Inflammatory macrophage treated with lipopolysaccharide for 1 hour (primary cell): Measurements from ENCODE around the gene SCRT2.

Source experiments
- DNase-seq, 2 donors: peaks; one replicate each; pipeline ENCODE4 v3.0.0-alpha.2; 2020 to 2022

SCRT2 gene

DNA sequence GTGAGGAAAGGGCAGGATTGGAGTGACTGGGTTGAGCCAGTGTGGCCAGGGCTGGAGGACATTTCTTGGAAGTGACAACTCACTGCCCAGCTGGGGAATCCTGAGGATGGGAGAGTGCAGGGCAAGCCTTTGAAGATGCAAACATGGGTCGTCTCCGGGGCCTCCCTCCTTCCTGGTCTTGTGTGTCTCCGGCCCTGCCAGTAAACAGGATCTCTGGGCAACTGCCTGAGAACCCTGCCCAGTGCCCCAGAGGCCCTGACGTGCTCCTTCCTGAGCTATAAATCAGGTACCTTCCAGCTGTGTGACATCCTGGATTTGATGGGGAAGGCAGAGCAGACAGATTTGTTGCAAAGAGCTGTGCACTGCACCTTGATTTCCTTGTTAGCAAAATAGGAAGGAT lies 52.6 kb downstream of the SCRT2 start:
- DNase-seq = no peak

DNA sequence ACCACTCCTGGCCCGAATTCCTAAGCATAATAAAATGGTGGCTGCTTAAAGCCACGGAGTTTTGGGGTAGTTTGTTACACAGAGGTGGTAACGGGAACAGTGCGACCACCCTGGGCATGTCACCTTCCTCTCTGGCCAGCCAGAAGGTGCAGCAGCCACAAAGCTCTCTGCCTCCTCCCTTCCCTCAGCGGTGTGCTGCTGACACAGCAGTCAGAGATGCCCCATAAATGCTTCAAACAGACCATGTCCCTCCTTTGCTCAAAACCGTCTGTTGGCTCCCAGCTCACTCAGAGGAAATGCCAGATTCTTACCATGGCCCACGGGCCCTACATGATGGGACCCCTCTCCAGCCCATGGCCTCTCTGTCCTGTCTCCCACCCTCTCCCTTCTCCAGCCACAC lies 53.4 kb downstream of the SCRT2 start:
- no peak for DNase-seq

DNA sequence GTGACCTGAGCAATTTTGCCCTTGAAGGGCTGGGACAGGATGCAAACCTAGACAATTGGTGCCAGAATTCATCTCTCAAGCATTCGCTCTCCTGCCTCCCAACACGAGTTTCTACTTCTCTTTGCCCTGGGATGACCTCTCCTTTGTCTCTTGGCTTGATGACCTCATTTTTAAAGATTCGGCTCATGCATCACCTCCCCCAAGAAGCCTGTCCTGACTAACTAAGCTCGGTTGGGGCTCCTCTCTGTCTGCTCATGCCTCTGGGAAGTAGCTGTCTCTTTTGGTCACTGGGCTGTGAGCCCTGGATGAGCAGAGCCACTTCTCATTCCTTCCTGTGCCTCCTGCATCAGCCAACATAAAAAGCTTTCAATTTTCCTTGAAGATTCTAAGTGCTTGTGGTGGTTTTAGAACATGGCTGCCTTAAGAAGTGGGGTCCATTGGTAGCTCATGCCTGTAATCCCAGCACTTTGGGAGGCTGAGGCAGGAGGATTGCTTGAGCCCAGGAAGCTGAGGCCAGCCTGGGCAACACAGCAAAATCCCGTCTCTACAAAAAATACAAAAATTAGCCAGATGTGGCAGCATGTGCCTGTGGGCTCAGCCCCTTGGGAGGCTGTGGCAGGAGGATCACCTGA lies 54.4 kb downstream of the SCRT2 start:
- peak in 1 of 2 donors; percentile 63 for DNase-seq

DNA sequence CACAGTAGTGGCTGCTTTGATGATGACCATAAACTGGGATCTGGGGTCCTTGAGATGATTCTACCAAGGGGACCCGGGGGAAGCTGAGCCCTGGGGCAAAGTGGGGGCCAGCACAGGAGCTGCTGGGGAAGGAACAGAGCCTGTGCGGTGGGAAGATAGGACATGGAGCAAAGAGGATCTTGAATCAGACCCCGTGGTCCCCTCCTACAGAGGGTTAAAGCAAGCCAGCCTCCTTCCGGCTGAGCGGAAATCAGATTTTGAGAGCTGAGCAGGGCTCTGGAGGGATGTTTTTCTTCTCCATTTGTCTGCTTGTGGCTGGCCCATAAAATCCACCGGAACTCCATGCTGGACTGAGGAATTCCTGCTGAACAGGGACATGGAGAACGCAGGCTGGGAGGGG lies 55.4 kb downstream of the SCRT2 start:
- no peak for DNase-seq

DNA sequence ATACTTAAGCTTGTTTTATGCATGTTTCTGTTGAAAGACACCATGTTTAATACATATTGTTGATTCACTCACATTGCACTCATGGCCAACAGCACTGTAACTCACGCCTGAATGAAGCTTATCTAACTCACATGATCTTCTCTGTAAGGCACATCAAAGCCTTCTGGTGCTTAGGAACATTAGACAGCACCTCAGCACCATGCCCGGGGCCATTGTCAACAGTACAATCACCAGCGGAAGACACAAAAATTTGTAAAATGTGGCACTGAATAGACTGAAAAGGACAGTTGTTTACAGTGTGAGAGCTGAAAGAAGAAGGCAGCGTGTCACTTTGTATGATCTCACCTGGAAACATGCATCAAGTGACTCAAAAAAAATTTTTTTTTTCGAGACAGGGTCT lies 56.6 kb downstream of the SCRT2 start:
- DNase-seq = no peak

DNA sequence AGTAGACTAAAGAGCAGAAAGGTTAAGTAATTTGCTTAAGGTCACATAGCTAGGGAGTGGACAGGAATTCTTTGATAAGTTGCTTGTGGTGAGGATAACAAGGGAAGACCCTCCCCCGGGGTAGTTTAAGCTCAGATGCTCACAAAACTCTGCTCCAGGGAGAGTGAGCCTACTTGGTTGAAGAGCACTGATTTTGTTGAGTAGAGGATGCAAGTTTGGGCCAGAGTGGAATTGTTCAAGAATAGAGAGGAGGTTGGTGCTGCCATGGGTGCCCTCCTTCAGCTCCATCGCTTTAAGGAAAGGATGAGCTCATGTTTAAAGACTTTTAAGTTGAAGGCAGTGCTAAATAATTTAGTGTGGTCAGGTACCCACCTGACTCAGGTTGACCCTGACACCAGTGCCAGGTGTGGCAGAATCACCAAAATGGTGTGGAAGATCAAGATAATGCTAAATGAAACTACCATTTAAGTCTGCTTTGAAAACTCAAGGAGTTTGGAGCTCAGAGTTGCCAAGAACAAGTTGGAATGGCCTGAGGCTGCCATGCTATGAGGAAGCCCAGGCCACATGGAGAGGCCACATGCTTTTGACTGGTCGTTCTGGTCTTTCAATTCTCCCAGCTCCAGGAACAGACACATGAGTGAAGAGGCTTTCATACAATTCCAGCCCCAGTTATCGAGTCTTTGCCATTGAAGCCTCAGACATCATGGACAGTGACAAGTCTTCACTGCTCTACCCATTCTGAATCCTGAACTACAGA lies 57.5 kb downstream of the SCRT2 start:
- DNase-seq = no peak

DNA sequence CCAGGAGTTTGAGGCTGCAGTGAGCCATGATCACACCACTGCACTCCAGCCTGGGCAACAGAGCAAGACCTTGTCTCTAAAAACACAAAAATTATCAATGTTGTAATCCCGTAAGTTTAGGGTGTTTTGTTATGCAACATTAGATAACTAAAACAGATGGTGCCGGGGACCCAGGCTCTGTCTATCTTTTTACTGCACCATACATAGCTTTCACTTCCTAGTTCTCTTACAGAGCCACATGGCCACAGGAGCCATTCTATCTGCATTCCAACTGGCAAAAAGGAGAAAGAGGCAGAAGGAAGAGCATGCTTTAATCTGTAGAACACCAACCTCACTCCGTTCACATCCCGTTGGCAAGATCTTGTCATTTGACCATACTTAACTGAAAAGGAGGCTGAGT lies 60.1 kb downstream of the SCRT2 start:
- no peak for DNase-seq

DNA sequence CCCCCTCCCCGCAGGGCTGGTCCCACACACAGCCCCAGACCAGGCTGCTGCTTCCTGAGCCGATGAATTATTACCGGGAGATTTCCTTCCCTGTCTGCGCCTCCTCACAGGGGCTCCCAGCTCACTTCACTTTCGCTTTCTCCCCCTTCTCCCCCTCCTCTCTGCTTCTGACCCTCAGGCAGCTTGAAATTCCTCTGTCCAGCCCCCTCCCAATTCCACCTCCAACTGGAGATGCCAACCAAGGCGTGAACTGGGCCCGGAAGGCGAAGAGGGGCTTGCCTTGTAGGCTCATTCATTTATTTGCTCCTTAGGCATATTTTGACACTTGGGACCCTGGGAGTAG lies 63.8 kb downstream of the SCRT2 start:
- DNase-seq = no peak
